H1 (cell line): ENCODE measurements around the gene TSC22D4.

Source experiments
- BCL11A ChIP-seq, 2 experiments: IDR thresholded peaks; one replicate each; pipeline ENCODE4 v1.6.1; 2011; ENCODE audit warnings: low read depth in 2 of 2, low read length in 2 of 2, mild to moderate bottlenecking in 2 of 2
- EZH2 ChIP-seq: fragments of 200-600 bp; sonication (generic); IDR thresholded peaks from 2 replicates; pipeline ENCODE4 v1.7.1; 2012; ENCODE audit warnings: low read depth, mild to moderate bottlenecking, moderate library complexity, low read length, inconsistent platforms; ENCODE audit not compliant: severe bottlenecking
- GTF2F1 ChIP-seq: IDR thresholded peaks from 2 replicates; pipeline ENCODE4 v1.6.1; 2012; ENCODE audit warnings: low read depth, low read length, improper control_type of control experiment, borderline replicate concordance
- MAFK ChIP-seq: IDR thresholded peaks from 2 replicates; pipeline ENCODE4 v1.6.1; 2012; ENCODE audit warnings: low read depth, mild to moderate bottlenecking, improper control_type of control experiment, low read length
- POLR2A ChIP-seq, 2 experiments: IDR thresholded peaks; 1 replicate in 1 of 2; 2 replicates in 1 of 2; pipeline ENCODE4 v1.6.1; 2011; ENCODE audit warnings: low read depth in 2 of 2, low read length in 2 of 2, mild to moderate bottlenecking in 2 of 2; ENCODE audit errors: control extremely low read depth in 1 of 2
- POLR2AphosphoS5 ChIP-seq: IDR thresholded peaks from 2 replicates; pipeline ENCODE4 v1.6.1; 2011; ENCODE audit warnings: low read depth, low read length
- SP2 ChIP-seq: IDR thresholded peaks from 2 replicates; pipeline ENCODE4 v1.6.1; 2012; ENCODE audit warnings: mild to moderate bottlenecking, low read length, inconsistent platforms
- TF ChIP-seq, protein P1 (sequence below), 3 experiments: IDR thresholded peaks; 1 replicate in 2 of 3; 2 replicates in 1 of 3; pipeline versions ENCODE4 v1.5.1 to v1.6.1; 2011; ENCODE audit warnings: low read length in 3 of 3, mild to moderate bottlenecking in 3 of 3, inconsistent platforms in 2 of 3, low read depth in 1 of 3, moderate library complexity in 1 of 3; ENCODE audit not compliant: insufficient read depth in 1 of 3; ENCODE audit errors: control extremely low read depth in 1 of 3

DNA sequence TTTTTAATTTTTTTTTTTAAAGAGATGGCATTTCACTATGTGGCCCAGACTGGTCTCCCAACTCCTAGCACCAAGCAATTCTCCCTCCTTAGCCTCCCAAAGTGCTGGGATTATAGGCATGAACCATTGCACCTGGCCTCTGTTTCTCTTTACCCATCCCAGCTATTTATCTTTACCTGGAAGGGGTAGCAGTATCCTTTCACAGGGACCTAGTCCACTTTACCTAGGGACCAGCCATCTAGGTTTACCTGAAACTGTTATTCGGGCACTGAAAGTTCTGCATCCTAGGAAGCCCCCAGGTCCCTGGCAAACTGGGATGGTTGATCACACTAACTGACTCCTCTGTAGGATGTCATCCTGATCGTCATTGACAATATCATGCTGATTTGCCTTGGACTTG lies 38.3 kb upstream of the TSC22D4 start:
- TF ChIP-seq EZH2: no peak
- no peak for TF ChIP-seq POLR2A (IDR thresholded peaks at IDR 0.05; ENCODE audit: control extremely low read depth in 1 of 2, low read depth in 2 of 2, low read length in 2 of 2)
- TF ChIP-seq, protein P1, sequence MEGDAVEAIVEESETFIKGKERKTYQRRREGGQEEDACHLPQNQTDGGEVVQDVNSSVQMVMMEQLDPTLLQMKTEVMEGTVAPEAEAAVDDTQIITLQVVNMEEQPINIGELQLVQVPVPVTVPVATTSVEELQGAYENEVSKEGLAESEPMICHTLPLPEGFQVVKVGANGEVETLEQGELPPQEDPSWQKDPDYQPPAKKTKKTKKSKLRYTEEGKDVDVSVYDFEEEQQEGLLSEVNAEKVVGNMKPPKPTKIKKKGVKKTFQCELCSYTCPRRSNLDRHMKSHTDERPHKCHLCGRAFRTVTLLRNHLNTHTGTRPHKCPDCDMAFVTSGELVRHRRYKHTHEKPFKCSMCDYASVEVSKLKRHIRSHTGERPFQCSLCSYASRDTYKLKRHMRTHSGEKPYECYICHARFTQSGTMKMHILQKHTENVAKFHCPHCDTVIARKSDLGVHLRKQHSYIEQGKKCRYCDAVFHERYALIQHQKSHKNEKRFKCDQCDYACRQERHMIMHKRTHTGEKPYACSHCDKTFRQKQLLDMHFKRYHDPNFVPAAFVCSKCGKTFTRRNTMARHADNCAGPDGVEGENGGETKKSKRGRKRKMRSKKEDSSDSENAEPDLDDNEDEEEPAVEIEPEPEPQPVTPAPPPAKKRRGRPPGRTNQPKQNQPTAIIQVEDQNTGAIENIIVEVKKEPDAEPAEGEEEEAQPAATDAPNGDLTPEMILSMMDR (IDR thresholded peaks at IDR 0.05; ENCODE audit: control extremely low read depth in 1 of 3, insufficient read depth in 1 of 3, low read depth in 1 of 3, low read length in 3 of 3): no peak
- TF ChIP-seq POLR2AphosphoS5: no peak
- no peak for TF ChIP-seq SP2
- TF ChIP-seq BCL11A (IDR thresholded peaks at IDR 0.05; ENCODE audit: low read depth in 2 of 2, low read length in 2 of 2): no peak
- TF ChIP-seq MAFK: no peak
- no peak for TF ChIP-seq GTF2F1
